ENCODE data around the gene MBNL2.

The MBNL2 gene

DNA sequence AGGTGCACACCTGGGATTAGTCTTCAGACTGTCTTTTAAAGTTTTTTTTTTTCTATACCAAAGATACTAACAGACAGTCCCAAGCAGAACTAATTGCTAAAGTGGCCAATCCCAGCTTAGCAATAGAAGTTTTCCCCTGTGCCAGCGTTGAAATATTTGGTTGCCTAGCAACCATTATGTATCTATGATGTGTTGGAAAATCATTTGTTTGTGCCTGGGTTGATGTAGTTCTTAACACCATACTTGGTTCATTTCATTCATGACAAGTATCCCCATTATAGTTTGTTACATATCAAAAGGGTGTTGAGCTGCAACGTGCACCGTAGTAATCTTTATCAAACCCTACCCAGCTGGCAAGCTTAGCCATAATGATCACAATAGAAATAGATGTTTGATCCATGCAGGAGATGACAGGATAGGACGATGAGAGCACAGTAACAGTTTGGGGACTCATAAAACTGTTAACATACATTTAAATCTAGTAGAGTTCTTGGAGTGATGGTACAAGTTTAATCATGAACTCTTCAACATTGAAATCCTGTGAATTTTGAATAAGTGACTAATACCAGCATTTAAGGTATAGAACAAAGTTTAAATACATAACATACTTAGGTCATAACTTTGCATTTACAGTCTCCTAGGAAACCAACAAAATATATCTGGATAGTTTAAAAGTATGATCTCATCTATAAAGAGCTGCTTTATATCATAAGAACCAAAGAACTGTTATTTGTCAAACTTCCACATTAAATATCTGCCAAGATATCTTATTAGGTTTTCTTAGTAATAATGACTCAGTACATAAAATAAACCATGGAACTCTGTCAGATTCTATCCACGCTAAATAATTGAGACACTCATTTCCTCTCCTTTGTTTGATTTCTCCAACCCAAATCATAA lies 73.4 kb downstream of the MBNL2 start:
- DNase-seq (ENCODE audit: low read depth in 1 of 2, low spot score in 1 of 2) = no peak

- DNase-seq (ENCODE audit: low read depth in 1 of 2, low spot score in 1 of 2) = no peak
Measured at GRCh38 chr13:97296740-97297139, 74.6 kb downstream of the MBNL2 start.

GRCh38 chr13:97298816-97299215 lies 76.7 kb downstream of the MBNL2 start:
- DNase-seq (ENCODE audit: low read depth in 1 of 2, low spot score in 1 of 2) = no peak

- DNase-seq (ENCODE audit: low read depth in 1 of 2, low spot score in 1 of 2) = no peak
Measured at GRCh38 chr13:97300871-97301270, 78.7 kb downstream of the MBNL2 start.

GRCh38 chr13:97301382-97302095 lies 79.4 kb downstream of the MBNL2 start:
- no peak for DNase-seq (ENCODE audit: low read depth in 1 of 2, low spot score in 1 of 2)

DNA sequence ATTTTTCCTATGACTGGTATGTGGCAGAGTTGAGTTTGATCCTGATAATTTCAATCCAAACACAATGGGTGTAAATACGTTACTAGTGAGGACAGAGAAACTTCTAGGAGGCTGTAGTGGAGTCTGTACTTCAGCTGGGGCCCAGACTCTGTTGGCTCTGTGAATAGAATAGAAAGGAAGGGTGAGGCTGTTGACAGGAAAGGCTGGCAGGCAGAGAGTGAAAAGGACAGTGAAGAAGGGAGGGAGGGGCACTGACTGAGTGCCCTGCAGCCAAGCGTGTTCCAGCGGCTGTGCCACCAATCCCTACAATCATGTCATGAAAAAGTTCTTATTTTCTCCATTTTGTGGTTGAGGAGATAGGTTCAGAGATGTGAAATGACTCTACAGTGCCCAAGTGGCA lies 80.5 kb downstream of the MBNL2 start:
- DNase-seq (ENCODE audit: low read depth in 1 of 2, low spot score in 1 of 2) = no peak

DNA sequence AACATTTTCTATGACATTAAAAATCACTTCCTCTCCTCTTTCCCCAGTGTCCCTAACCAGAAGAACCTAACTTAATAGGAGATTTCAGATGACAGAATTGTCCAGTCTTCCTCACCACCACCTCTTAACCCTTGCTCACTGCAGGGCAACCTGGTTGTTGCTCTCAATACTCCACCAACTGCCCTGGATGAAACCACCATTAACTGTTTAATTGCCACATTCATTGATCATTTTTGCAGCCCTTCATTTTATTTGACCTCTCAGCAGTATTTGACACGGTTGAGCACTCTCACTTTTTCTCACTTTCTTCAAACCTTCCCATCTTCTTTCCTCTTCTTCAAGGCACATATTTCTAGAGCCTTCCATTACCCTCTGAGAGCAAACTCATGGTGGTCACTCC lies 84.0 kb downstream of the MBNL2 start:
- no peak for DNase-seq (ENCODE audit: low read depth in 1 of 2, low spot score in 1 of 2)

GRCh38 chr13:97306645-97307044 lies 84.5 kb downstream of the MBNL2 start:
- DNase-seq (ENCODE audit: low read depth in 1 of 2, low spot score in 1 of 2) = no peak

DNA sequence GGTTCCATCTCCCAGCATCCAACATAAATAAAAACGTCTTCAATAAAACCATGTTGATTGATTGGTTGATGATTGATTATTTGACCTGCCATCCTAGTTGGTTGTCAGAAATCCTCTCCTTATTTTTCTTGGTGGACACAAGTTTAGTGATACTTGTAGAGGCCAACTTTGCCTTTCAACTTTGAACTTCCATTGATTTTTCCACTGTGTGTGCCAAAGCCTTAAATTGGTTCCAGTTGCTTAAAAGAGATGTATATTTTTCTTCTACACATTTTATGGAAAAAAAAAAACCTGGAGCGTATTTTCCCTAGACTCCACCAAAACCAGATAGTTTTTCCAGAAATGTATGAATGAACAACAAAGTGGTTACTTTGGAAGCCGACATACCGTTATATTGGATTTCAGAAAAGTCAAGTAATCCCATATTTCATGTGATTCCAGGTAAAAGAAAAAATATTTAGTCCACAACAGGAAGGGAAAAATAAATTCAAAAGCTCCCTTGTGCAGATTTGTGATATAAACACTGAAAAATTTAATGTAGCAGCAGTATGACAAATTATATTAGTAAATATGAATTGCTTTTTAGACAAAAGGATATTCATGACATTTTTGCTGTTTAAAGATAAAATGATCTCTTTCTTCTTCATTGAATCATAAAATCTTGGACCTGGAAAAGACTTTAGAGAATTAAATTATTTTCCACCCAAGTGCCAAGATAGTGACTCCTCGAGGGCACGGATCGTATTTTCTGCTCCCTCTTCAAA lies 85.2 kb downstream of the MBNL2 start:
- DNase-seq (ENCODE audit: low read depth in 1 of 2, low spot score in 1 of 2) = no peak

DNA sequence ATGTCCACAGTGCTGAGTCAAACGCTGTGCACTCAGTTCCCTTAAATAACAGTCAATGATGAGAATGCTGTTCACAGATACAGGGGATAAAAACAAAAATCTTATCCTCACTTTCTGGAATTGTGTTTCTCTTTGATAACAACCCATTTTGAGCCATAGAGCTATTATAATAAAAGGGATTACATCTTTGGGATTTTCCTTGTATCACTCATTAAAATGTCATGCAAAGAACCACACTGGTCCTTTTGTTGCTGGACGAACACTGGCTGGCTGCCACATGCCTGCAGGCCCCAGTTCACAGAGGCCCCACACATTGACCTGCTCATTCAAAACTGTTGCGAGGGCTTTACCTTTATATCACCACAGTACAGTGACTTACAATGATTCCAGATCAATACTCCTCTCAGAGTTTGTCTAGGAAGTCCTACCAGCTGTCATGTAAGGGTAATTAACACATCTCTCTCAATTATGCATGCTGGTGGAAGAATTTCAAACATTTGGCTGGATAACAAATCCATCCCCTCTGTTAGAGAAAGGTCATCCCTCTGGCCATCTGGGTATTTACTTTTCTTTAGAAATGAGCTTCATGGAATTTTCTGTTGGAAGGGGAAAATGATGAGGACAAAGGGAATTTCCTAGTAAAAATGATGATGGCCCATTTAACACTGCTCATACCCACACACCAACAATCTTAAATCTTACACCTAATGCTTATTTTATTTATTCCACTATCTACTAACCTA lies 85.9 kb downstream of the MBNL2 start:
- no peak for DNase-seq (ENCODE audit: low read depth in 1 of 2, low spot score in 1 of 2)

- DNase-seq (ENCODE audit: low read depth in 1 of 2, low spot score in 1 of 2) = no peak
Measured at GRCh38 chr13:97308735-97309429, 86.7 kb downstream of the MBNL2 start.

- DNase-seq (ENCODE audit: low read depth in 1 of 2, low spot score in 1 of 2) = no peak
Measured at GRCh38 chr13:97310809-97311436, 88.8 kb downstream of the MBNL2 start.

DNA sequence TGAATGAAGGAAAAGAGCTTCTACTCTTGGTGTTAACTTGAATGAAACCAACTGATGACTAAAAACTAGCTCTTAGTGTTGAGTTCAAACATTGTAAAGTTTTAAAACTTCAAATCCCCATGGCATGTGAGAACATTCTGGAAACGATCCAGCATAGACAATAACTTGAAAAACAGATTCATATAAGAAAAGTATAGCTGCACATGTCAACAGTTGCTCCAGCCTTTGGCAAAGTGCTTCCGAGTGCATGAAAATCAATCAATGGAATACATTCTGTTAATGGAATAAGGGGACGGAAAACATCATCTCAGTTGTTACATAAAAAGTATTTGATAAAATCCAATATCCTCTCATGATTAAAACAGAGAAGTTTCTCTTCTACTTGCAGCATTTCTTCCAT lies 89.8 kb downstream of the MBNL2 start:
- no peak for DNase-seq (ENCODE audit: low read depth in 1 of 2, low spot score in 1 of 2)

GRCh38 chr13:97313551-97314260 lies 91.6 kb downstream of the MBNL2 start:
- no peak for DNase-seq (ENCODE audit: low read depth in 1 of 2, low spot score in 1 of 2)

DNA sequence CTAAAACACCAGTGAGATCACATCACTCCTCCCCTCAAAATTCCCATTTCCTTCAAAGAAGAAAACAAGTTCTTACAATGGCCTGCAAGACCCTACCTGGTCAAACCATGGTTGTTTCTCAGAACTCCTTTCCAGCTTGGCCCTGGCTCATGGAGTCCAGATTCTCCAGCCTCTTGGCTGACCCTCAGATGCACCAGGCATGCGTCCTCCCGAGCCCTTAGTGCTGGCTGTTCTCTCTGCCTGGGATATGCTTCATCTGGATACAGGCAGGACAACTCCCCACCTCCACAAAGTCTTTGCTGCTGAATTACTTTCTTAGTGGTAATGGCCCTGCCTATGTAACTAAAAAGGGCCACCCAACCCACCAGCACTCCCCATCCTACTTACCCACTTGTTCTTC lies 94.3 kb downstream of the MBNL2 start:
- no peak for DNase-seq (ENCODE audit: low read depth in 1 of 2, low spot score in 1 of 2)

GRCh38 chr13:97317933-97318332 lies 95.8 kb downstream of the MBNL2 start:
- no peak for DNase-seq (ENCODE audit: low read depth in 1 of 2, low spot score in 1 of 2)

DNA sequence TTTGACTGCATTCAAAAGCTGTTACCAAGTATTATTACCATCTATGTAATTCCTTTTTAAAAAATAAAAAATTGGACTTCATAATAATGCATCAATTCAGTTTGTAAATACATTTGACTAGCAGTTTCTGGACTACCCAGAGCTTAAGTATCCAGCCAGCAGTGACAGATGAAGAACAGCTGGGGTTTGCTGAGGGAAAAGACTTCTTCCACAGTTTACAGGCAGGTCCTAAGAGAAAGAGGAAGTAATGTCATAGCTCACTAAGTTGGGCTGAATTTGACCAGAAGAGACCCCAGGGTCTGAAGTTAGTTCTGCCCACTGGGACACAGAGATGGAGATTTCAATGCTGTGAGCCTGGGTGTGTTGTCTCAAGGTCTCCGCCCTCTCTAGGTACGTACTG lies 96.4 kb downstream of the MBNL2 start:
- DNase-seq (ENCODE audit: low read depth in 1 of 2, low spot score in 1 of 2) = no peak

DNA sequence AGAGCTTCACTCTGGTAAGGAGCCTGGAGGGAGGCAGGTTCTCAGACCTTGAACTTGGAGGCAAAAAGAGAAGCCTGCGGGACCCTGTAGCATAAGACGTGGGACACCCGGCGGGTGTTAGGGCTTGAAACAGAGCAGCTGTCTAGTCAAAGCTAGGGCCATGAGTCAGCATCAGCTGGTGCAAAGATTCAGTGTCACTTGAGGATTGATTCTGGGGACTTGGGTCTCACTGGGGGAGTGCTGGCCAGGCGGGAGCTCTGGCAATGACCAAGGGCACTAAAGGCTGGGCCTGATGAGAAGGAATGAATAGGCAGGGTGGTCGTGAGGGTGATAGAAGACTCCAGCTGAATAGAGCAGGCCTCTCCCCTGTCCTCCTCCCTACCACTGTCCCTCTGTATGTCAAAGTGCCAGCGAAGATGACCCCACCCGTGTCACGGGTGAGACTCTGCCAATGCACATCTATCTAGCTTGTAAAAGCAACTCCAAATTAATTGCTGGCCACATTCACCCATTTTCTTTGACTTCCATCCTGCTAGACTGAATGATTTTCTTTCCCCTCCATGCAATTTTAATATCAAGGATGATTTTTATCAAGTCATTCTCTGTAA lies 97.1 kb downstream of the MBNL2 start:
- DNase-seq (ENCODE audit: low read depth in 1 of 2, low spot score in 1 of 2) = no peak

GRCh38 chr13:97321101-97321500 lies 99.0 kb downstream of the MBNL2 start:
- DNase-seq (ENCODE audit: low read depth in 1 of 2, low spot score in 1 of 2) = no peak
